Ureter (tissue), 1 donor: ENCODE results near the gene CCR4. TPM values are rescaled to one million over a fixed set of nuclear protein-coding genes. Genes with fewer than 3 reads are reported as not detected.
"Not testable (repeated sequence)": the region's sequence is repeated elsewhere in the genome, so short reads cannot be mapped to it uniquely, and the experiment has no call there.

Experiments used
- DNase-seq: peaks from one replicate; pipeline ENCODE4 v3.0.0-alpha.2; 2020; ENCODE audit warnings: low spot score
- total RNA-seq: library from RNA; stranded (reverse); gene quantifications from one replicate; pipeline ENCODE4 v1.2.4, GENCODE V29; 2023
- donor health status: DM: yes; HTN: yes; CAD: no.

Gene CCR4
- total RNA-seq, 1 donor from 2014 or later, result 0.23 TPM

GRCh38 chr3:32952369-32953077 lies 1.1 kb downstream of the CCR4 start:
- no peak for DNase-seq

GRCh38 chr3:32954506-32954905 lies 3.1 kb downstream of the CCR4 start:
- no peak for DNase-seq

- no peak for DNase-seq
Observed at GRCh38 chr3:32956750-32957570, 5.5 kb downstream of the CCR4 start.

- peak; percentile 3 for DNase-seq
Observed at GRCh38 chr3:32958509-32958908, 7.1 kb downstream of the CCR4 start.

GRCh38 chr3:32959371-32959770 lies 7.9 kb downstream of the CCR4 start:
- peak; percentile 8 for DNase-seq

- DNase-seq, result peak; percentile 1
Observed at GRCh38 chr3:32960404-32961170, 9.1 kb downstream of the CCR4 start.

- peak; percentile 38 for DNase-seq
Observed at GRCh38 chr3:32961189-32961715, 9.8 kb downstream of the CCR4 start.

- peak; percentile 18 for DNase-seq
Observed at GRCh38 chr3:32963871-32964270, 12.4 kb downstream of the CCR4 start.

GRCh38 chr3:32964781-32965180 lies 13.3 kb downstream of the CCR4 start:
- peak; percentile 10 for DNase-seq

GRCh38 chr3:32965617-32966213 lies 14.3 kb downstream of the CCR4 start:
- DNase-seq, result peak; percentile 15

GRCh38 chr3:32966627-32967026 lies 15.2 kb downstream of the CCR4 start:
- peak; percentile 1 for DNase-seq

GRCh38 chr3:32968166-32968919 lies 16.9 kb downstream of the CCR4 start:
- no peak for DNase-seq

- DNase-seq, result no peak
Observed at GRCh38 chr3:32968920-32969389, 17.5 kb downstream of the CCR4 start.

- DNase-seq, result no peak
Observed at GRCh38 chr3:32969656-32970055, 18.2 kb downstream of the CCR4 start.

- DNase-seq, result not testable (repeated sequence)
Observed at GRCh38 chr3:32971291-32971690, 19.8 kb downstream of the CCR4 start.

GRCh38 chr3:32972482-32973146 lies 21.2 kb downstream of the CCR4 start:
- DNase-seq, result no peak

- no peak for DNase-seq
Observed at GRCh38 chr3:32973982-32974381, 22.5 kb downstream of the CCR4 start.

- DNase-seq, result no peak
Observed at GRCh38 chr3:32975891-32976595, 24.6 kb downstream of the CCR4 start.

GRCh38 chr3:32977861-32978260 lies 26.4 kb downstream of the CCR4 start:
- DNase-seq, result no peak

GRCh38 chr3:32978331-32978730 lies 26.9 kb downstream of the CCR4 start:
- no peak for DNase-seq
